NCI-H774 (cell line): ENCODE data around the gene TMEM185B.
"Not testable (repeated sequence)": the region's sequence is repeated elsewhere in the genome, so short reads cannot be mapped to it uniquely, and the experiment has no call there.

Source experiments
- DNase-seq: peaks from one replicate; lab custom pipeline; 2025; lab: John Stamatoyannopoulos, UW

Gene TMEM185B

DNA sequence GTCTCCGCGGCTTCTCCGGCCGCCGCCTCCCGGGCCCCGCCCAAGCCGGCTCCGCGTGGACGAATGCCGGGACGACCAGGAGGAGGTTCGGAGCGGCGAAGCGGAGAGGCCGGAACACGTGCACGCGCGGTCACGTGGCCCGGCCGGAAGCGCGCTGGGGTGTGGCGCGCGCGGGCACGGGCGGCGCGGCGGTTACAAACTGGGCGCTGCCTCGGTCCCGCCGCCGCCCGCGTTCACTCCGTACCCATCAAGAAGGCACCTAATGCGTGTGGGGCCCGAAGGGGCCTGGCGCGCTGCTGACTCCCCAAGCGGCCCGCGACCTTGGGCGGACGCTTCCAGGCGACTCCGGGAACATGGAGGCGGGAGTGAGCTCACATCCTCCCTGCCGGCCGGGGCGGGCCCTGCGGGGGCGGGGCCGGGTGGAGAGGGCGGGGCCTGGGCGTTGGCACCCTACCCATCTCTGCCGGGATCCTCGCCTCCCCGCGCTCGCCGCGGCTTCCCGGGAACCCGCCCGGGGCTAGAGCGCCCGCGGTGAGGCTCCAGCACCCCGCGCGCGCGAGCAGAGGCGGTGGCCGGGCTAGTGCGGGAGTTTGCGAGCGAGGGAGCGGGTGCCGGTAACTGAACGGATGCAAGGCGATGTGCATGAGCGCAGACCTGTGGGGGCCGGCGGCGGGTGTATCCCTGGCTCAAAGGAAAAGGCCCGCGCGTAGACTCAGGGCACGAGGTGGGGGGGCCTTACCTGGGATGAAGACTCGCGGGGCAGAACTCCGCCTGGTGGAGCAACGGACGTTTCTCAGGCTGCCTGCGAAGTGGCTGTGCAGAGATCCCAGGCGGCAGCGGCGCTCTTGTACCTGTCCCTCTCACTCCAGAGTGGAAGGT, at the start of gene TMEM185B:
TMEM185B (minus strand) TSS at position 367 of the 879 bp plus-strand sequence. CDS start 424 bp downstream, outside the sequence.
- peak; percentile 88 for DNase-seq

GRCh38 chr2:120271711-120272379, 48.6 kb upstream of the TMEM185B start:
- DNase-seq, result no peak

- DNase-seq, result no peak
These were observed 46.6 kb upstream of the TMEM185B start for GRCh38 chr2:120269816-120270215.

GRCh38 chr2:120269076-120269744, 46.0 kb upstream of the TMEM185B start:
- no peak for DNase-seq

GRCh38 chr2:120267348-120267747, 44.1 kb upstream of the TMEM185B start:
- no peak for DNase-seq

GRCh38 chr2:120265006-120265405, 41.8 kb upstream of the TMEM185B start:
- peak; percentile 26 for DNase-seq

DNA sequence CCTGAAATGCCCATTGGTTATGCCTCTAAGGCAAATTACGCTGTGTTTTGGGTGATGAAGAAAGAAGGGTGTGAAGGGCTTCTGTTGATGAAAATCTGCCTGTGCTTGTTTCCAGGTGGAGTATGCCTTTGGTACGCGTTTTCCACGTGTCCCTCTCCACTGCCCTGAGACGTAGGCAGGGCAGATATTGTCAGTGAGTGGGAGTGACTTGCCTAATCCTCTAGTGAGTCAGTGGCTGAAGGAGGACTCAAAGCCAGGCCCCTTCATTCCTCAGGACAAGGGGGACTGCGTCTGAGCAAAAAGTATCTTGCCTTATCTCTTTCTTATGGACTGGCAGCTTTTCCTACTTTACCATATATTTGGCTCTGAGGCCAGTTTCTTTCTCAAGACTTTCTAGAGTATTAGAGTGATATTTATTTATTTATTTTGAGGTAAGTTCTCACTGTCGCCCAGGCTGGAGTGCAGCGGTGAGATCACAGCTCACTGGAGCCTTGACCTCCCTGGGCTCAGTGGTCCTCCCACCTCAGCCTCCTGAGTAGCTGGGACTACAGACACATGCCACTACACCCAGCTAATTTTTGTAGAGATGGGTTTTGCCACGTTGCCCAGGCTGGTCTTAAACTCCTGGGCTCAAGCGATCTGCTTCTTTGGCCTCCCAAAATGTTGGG, 39.7 kb upstream of the TMEM185B start:
- no peak for DNase-seq

GRCh38 chr2:120262150-120262549, 39.0 kb upstream of the TMEM185B start:
- DNase-seq, result no peak

DNA sequence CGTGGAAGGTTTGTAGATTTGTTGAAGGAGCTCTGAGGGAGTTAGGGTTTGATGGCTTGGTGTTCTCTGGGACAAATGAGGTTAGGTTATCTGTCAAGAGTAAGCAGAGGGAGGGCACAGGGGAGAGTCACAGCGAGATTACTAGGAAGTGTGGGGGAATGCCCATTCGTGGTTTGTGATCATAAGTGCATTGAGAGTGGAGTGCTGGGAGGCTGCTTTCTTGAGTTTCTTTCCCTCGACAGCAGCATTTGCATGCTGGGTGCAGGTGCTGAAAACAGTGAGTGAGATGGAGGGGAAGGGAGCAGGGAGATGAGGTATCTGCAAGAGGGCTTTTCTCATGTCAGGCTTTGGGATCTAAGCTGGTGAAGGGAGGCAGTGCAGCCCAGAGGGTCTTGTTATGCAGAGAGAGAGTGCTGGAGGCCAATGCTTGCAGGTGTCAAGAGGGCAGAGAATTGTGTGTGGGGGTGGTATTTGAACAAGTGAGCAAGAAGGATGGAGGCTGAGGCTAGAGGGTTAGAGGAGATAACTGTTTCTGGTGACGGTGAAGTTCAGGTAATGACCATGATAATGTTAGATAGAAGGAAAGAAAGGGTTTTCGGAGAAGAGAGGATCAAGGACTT, 38.3 kb upstream of the TMEM185B start:
- no peak for DNase-seq

DNA sequence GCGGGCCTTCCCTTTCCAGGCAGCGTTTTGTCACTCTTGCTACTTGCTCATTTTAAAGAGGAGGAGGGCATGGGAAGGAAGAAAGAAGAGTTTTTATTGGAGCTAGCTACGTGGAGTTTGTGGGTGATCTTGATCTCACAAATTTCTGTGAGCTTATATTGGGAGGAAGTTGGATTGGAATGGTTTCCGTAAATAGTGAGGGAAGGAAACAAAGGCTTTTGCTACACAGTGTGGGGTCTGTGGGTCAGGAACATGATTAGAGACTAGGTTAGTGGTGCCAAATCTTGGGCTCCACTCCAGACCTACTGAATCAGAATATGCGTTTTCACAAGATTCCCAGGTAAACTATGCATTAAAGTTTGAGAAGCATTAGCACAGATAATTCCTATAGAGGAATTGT, 37.5 kb upstream of the TMEM185B start:
- no peak for DNase-seq

- DNase-seq, result not testable (repeated sequence)
These were observed 36.7 kb upstream of the TMEM185B start for GRCh38 chr2:120259939-120260338.

- no peak for DNase-seq
These were observed 35.0 kb upstream of the TMEM185B start for GRCh38 chr2:120258196-120258595.

- DNase-seq, result no peak
These were observed 34.3 kb upstream of the TMEM185B start for GRCh38 chr2:120257522-120257921.

GRCh38 chr2:120256651-120257000, 33.4 kb upstream of the TMEM185B start:
- no peak for DNase-seq

DNA sequence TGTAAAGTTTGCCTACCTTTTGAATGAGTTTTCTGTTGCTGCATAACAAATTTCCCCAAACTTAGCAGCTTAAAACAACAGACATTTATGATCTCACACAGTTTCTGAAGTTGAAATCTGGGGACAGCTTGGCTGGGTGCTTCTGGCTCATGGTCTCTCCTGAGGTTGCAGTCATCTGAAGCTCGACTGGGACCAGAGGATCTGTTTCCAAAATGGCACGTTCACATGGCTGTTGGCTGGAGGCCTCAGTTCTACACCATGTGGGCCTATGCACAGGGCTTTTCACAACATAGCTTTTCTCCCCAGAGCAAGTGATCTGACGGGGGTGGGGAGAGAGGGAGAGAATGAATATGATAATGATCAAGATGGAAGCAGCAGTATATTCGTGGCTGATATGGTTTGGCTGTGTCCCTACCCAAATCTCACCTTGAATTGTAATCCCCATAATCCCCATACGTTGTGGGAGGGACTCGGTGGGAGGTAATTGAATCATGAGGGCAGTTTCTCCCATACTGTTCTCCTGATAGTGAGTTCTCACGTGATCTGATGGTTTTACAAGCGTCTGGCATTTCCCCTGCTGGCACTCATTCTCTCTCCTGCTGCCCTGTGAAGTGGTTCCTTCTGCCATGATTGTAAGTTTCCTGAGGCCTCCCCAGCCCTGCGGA, 32.9 kb upstream of the TMEM185B start:
- DNase-seq, result no peak

- DNase-seq, result no peak
These were observed 31.9 kb upstream of the TMEM185B start for GRCh38 chr2:120255071-120255470.

- no peak for DNase-seq
These were observed 31.0 kb upstream of the TMEM185B start for GRCh38 chr2:120254178-120254577.

- DNase-seq, result peak; percentile 45
These were observed 30.1 kb upstream of the TMEM185B start for GRCh38 chr2:120253021-120253882.

DNA sequence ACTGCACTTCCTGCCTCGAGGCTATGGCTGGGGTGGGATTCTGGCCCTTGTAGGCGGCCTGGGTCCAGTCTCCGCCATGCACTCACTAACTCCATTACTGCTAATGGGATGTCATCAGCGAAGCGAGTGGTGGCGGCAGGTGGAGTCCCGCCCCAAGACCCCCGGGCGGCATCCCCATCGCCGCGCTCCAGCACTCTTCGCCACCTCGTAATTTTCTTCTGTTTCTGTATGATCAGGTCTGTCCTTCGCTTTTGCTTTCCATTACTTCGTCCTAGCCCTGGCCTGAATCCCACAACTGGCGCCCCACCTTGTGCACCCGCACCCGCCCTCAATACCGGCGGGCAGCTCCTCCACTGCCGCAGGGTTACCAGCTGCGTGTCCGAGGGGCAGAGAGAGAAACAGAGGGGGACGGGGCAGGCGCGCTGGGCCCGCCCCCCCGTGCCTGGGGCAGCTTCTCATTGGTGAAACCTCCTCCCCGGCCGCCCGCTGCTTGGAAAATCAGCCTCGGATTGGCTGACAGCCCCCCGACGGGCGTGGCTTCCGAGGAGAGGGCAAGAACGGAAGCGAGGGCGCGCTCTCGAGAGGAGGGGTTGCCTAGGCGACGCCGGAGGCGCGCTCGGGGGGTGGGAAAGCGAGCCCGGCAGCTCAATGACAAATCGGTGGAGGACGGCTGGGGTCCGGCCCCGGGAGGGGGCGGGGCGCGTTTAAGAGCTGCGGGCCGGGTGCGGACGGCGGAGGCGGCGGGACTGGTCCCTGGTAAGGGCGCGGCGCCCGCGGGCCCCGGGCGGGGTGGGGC, 29.2 kb upstream of the TMEM185B start, which contains the start of gene RALB:
RALB (plus strand) TSS at position 628 of the 796 bp plus-strand sequence. CDS start 25,813 bp downstream, outside the sequence.
- peak; percentile 99 for DNase-seq
